ENCODE measurements around the gene NOTCH4.
"Not testable (repeated sequence)": the region's sequence is repeated elsewhere in the genome, so short reads cannot be mapped to it uniquely, and the experiment has no call there.

Gene NOTCH4

DNA sequence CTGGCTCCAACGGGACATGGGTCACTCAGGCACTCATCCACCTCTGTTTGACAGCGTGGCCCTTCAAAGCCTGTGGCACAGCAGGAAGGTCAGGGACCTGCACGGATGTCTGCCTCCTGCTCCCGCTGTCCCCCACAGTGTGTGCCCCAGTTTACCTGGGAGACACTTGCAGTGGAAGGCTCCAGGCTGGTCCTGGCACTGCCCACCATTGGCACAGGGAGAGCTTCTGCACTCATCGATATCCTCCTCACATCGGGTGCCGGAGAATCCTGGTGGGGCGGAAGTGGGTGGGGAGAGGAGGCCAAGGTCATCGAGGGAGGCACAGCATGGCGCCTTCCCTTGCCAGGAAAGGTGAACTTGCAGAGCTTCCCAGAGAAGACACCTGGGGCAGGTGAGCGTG, 6.9 kb downstream of the NOTCH4 start:
- H3K27me3 ChIP-seq (ENCODE audit: insufficient read depth, insufficient read length): no peaks in the 10 kb centered on the region
- H3K9ac ChIP-seq (ENCODE audit: insufficient read length, low read depth): no peak overlapping the region
- H3K9me3 ChIP-seq (ENCODE audit: insufficient read depth, low read length): no peaks in the 10 kb centered on the region
- H3K36me3 ChIP-seq (ENCODE audit: insufficient read depth, insufficient read length, low read length): no peaks in the 10 kb centered on the region
- no peaks in the 10 kb centered on the region for H3K4me1 ChIP-seq (ENCODE audit: insufficient read depth, insufficient read length)
- DNase-seq (ENCODE audit: low read depth, low spot score): no peak
- H3K4me3 ChIP-seq (ENCODE audit: insufficient read length, low read depth): no peak overlapping the region
- TF ChIP-seq YY1 (IDR thresholded peaks at IDR 0.05; ENCODE audit: insufficient read depth, insufficient read length) (no peak), SUZ12 (IDR thresholded peaks at IDR 0.05; ENCODE audit: extremely low read depth, insufficient read depth, insufficient read length) (no peak), ZNF274 (IDR thresholded peaks at IDR 0.05; ENCODE audit: low read depth, low read length) (no peak)

DNA sequence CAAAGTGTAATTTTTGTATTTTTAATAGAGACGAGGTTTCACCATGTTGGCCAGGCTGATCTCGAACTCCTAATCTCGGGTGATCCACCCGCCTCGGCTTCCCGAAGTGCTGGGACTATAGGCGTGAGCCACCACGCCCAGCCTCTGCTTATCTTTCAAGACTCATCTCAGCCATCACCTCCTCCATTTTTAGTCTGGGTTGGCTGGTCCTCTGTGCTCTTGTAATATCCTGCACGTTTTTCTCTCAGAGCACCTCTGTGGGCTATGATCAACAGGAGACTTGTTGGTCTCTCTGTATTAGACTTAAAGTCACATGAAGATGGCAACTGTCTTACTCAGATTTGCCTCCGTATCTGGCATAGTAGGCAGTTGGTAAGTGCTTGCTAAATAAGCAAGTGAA, 7.6 kb downstream of the NOTCH4 start:
- H3K4me3 ChIP-seq (ENCODE audit: insufficient read length, low read depth): no peak overlapping the region
- H3K27me3 ChIP-seq (ENCODE audit: insufficient read depth, insufficient read length): no peaks in the 10 kb centered on the region
- H3K9me3 ChIP-seq (ENCODE audit: insufficient read depth, low read length): no peaks in the 10 kb centered on the region
- no peak overlapping the region for H3K9ac ChIP-seq (ENCODE audit: insufficient read length, low read depth)
- no peaks in the 10 kb centered on the region for H3K36me3 ChIP-seq (ENCODE audit: insufficient read depth, insufficient read length, low read length)
- TF ChIP-seq ZNF274 (IDR thresholded peaks at IDR 0.05; ENCODE audit: low read depth, low read length): no peak
- no peak for TF ChIP-seq SUZ12 (IDR thresholded peaks at IDR 0.05; ENCODE audit: extremely low read depth, insufficient read depth, insufficient read length)
- TF ChIP-seq YY1 (IDR thresholded peaks at IDR 0.05; ENCODE audit: insufficient read depth, insufficient read length): no peak
- no peak for DNase-seq (ENCODE audit: low read depth, low spot score)
- H3K4me1 ChIP-seq (ENCODE audit: insufficient read depth, insufficient read length): no peaks in the 10 kb centered on the region

DNA sequence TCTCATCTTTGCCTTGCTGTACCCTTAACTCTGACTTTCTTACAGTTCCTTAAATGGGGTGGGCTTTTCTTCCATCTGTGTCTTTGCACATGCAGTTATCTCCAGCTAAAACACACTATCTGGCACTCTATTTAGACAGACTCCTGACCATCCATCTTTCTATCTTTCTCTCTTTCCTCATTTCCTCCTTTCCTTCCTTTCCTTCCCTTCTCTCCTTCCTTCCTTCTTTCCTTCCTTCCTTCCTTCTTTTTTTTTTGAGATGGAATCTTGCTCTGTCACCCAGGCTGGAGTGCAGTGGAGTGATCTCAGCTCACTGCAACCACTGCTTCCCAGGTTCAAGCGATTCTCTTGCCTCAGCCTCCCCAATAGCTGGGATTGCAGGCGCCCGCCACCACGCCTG, 8.2 kb downstream of the NOTCH4 start:
- Histone ChIP-seq H3K4me3 (ENCODE audit: insufficient read length, low read depth) (no peak overlapping the region), H3K9ac (ENCODE audit: insufficient read length, low read depth) (no peak overlapping the region), H3K9me3 (ENCODE audit: insufficient read depth, low read length) (no peaks in the 10 kb centered on the region), H3K4me1 (ENCODE audit: insufficient read depth, insufficient read length) (no peaks in the 10 kb centered on the region), H3K27me3 (ENCODE audit: insufficient read depth, insufficient read length) (no peaks in the 10 kb centered on the region), H3K36me3 (ENCODE audit: insufficient read depth, insufficient read length, low read length) (no peaks in the 10 kb centered on the region)
- TF ChIP-seq YY1 (IDR thresholded peaks at IDR 0.05; ENCODE audit: insufficient read depth, insufficient read length): no peak
- TF ChIP-seq SUZ12 (IDR thresholded peaks at IDR 0.05; ENCODE audit: extremely low read depth, insufficient read depth, insufficient read length): no peak
- no peak for TF ChIP-seq ZNF274 (IDR thresholded peaks at IDR 0.05; ENCODE audit: low read depth, low read length)
- DNase-seq (ENCODE audit: low read depth, low spot score): no peak

DNA sequence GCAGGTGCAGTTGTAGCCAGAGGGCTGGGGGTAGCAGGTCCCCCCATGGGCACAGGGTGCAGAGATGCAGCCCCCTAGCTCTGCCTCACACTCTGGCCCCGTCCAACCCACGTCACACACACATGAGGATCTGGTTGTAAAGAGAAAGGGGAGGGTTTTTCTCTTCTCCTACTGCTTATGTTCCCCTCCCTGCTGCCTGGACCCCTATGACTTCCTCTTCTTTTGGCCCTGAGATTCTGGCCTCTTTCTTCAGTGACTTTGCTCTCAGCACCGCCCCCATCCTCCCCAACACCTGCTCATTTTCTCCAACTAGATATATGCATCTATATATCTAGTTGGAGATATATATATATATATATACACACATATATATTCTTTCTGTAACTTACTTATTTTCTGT, 9.7 kb downstream of the NOTCH4 start:
- Histone ChIP-seq H3K9me3 (ENCODE audit: insufficient read depth, low read length) (no peaks in the 10 kb centered on the region), H3K27me3 (ENCODE audit: insufficient read depth, insufficient read length) (no peaks in the 10 kb centered on the region)

DNA sequence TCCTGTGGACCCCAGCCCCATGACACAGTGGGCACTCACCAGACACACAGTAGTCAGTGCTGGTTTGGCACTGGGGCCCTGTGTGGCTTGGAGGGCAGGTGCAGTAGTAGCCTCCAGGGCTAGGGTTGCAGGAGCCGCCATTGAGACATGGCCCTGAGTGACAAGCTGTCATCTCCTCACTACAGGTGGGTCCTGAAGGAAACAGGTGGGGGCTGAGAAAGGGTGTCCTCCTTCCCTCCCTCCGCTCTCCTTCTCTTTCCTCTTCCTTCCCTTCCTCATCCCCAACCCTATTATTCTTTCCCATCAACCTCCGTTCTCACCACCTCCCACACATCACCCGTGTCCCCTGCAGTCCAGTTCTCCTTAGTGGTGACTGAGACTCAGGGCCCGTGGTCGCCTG, 10.2 kb downstream of the NOTCH4 start:
- H3K4me3 ChIP-seq (ENCODE audit: insufficient read length, low read depth): no peak overlapping the region
- no peak for TF ChIP-seq SUZ12 (IDR thresholded peaks at IDR 0.05; ENCODE audit: extremely low read depth, insufficient read depth, insufficient read length)
- TF ChIP-seq ZNF274 (IDR thresholded peaks at IDR 0.05; ENCODE audit: low read depth, low read length): no peak
- no peak for TF ChIP-seq YY1 (IDR thresholded peaks at IDR 0.05; ENCODE audit: insufficient read depth, insufficient read length)
- no peaks in the 10 kb centered on the region for H3K9me3 ChIP-seq (ENCODE audit: insufficient read depth, low read length)
- no peaks in the 10 kb centered on the region for H3K36me3 ChIP-seq (ENCODE audit: insufficient read depth, insufficient read length, low read length)
- H3K27me3 ChIP-seq (ENCODE audit: insufficient read depth, insufficient read length): no peaks in the 10 kb centered on the region
- H3K9ac ChIP-seq (ENCODE audit: insufficient read length, low read depth): no peak overlapping the region
- DNase-seq (ENCODE audit: low read depth, low spot score): no peak
- H3K4me1 ChIP-seq (ENCODE audit: insufficient read depth, insufficient read length): no peaks in the 10 kb centered on the region

More for the DNA sequence above, 9.7 kb downstream of the NOTCH4 start:
- no peak for TF ChIP-seq SUZ12 (IDR thresholded peaks at IDR 0.05; ENCODE audit: extremely low read depth, insufficient read depth, insufficient read length)
- no peaks in the 10 kb centered on the region for H3K4me1 ChIP-seq (ENCODE audit: insufficient read depth, insufficient read length)
- no peak overlapping the region for H3K4me3 ChIP-seq (ENCODE audit: insufficient read length, low read depth)
- no peaks in the 10 kb centered on the region for H3K36me3 ChIP-seq (ENCODE audit: insufficient read depth, insufficient read length, low read length)
- DNase-seq (ENCODE audit: low read depth, low spot score): no peak
- no peak overlapping the region for H3K9ac ChIP-seq (ENCODE audit: insufficient read length, low read depth)

DNA sequence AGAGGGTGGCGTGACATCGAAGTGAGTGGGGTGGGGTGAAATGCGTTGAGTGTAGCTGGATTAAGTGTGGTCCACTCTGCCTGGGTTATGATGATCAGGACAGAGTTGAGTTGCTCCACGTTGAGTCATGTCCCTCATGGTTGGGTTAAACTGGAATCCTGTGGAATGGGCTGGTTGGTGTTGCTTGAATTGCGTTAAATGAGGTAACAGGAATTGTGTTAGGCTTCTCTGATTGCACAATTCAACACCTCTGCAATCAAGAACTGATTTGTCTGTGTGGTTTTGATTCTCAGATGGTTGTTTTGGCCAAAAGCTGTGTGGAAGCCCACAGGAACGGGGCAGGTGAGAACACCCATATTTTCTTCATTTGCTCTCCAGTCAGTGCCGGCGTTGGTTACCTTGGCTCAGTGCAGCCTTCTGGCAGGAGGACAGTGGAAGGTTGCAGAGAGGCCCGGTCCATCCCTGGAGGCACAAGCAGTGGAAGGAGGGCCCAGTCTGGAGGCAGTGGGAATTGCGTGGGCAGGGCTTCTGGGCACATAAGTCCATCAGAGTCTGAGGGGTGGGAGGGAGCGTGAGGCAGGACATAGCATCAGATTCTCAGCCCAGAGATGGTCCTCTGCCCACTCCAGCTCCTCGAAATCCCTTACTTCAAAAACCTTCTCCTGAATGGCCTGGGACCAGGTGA, 11.6 kb downstream of the NOTCH4 start:
- Histone ChIP-seq H3K4me3 (ENCODE audit: insufficient read length, low read depth) (no peak overlapping the region), H3K9ac (ENCODE audit: insufficient read length, low read depth) (no peak overlapping the region), H3K27me3 (ENCODE audit: insufficient read depth, insufficient read length) (no peaks in the 10 kb centered on the region), H3K36me3 (ENCODE audit: insufficient read depth, insufficient read length, low read length) (no peaks in the 10 kb centered on the region), H3K9me3 (ENCODE audit: insufficient read depth, low read length) (no peaks in the 10 kb centered on the region), H3K4me1 (ENCODE audit: insufficient read depth, insufficient read length) (no peaks in the 10 kb centered on the region)
- no peak for DNase-seq (ENCODE audit: low read depth, low spot score)
- TF ChIP-seq SUZ12 (IDR thresholded peaks at IDR 0.05; ENCODE audit: extremely low read depth, insufficient read depth, insufficient read length): no peak
- no peak for TF ChIP-seq YY1 (IDR thresholded peaks at IDR 0.05; ENCODE audit: insufficient read depth, insufficient read length)
- TF ChIP-seq ZNF274 (IDR thresholded peaks at IDR 0.05; ENCODE audit: low read depth, low read length): no peak

DNA sequence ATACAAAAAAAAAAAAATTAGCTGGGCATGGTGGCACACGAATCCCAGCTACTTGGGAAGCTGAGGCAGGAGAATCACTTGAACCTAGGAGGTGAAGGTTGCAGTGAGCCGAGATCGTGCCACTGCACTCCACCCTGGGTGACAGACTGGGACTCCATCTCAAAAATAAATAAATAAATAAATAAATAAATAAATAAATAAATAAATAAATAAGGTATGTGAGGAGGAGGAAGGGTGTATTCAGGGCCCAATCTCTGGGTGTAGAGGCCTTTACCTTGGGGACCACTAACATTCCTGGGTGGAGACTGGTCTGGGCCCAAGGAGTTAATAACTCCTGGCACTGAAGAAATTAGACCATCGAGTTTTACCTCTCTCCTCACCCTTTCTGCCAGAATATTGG, 12.4 kb downstream of the NOTCH4 start:
- DNase-seq (ENCODE audit: low read depth, low spot score); H3K27me3 ChIP-seq (ENCODE audit: insufficient read depth, insufficient read length); H3K9me3 ChIP-seq (ENCODE audit: insufficient read depth, low read length); H3K4me3 ChIP-seq (ENCODE audit: insufficient read length, low read depth); H3K9ac ChIP-seq (ENCODE audit: insufficient read length, low read depth); H3K36me3 ChIP-seq (ENCODE audit: insufficient read depth, insufficient read length, low read length); H3K4me1 ChIP-seq (ENCODE audit: insufficient read depth, insufficient read length): not testable (repeated sequence)

DNA sequence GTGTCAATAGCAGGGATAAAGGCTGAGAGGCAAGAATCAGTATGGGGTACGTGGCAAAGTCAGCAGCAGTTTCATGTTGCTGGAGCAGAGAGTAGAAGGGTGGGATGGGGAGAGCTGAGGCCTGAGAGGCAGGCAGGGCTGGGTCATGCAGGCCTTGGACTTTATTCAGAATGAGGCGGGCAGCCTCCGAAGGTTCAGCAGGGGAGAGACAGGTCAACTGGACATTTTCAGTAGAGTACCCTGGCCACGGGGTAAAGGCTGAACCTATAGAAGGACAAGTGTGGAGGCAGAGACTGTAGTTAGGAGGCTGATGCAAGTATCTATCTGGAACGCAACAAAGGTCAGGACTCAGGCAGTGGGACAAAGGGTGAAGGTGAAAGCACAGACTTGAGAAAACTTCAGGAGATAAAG, 13.7 kb downstream of the NOTCH4 start:
- no peak for TF ChIP-seq SUZ12 (IDR thresholded peaks at IDR 0.05; ENCODE audit: extremely low read depth, insufficient read depth, insufficient read length)
- no peak for TF ChIP-seq YY1 (IDR thresholded peaks at IDR 0.05; ENCODE audit: insufficient read depth, insufficient read length)
- no peak for TF ChIP-seq ZNF274 (IDR thresholded peaks at IDR 0.05; ENCODE audit: low read depth, low read length)
- DNase-seq (ENCODE audit: low read depth, low spot score): no peak
- Histone ChIP-seq H3K4me3 (ENCODE audit: insufficient read length, low read depth) (no peak overlapping the region), H3K9ac (ENCODE audit: insufficient read length, low read depth) (no peak overlapping the region), H3K4me1 (ENCODE audit: insufficient read depth, insufficient read length) (no peaks in the 10 kb centered on the region), H3K9me3 (ENCODE audit: insufficient read depth, low read length) (no peaks in the 10 kb centered on the region), H3K36me3 (ENCODE audit: insufficient read depth, insufficient read length, low read length) (no peaks in the 10 kb centered on the region), H3K27me3 (ENCODE audit: insufficient read depth, insufficient read length) (no peaks in the 10 kb centered on the region)
